Skeletal muscle cell (primary cell): ENCODE measurements around the gene MOB1A.
"Not testable (repeated sequence)": the region's sequence is repeated elsewhere in the genome, so short reads cannot be mapped to it uniquely, and the experiment has no call there.

Experiments
- DNase-seq: peaks from one replicate; pipeline ENCODE4 v3.0.0-alpha.2; 2010; ENCODE audit warnings: low read depth
- H3K4me3 ChIP-seq: 2 replicates; pipeline ENCODE4 v1.5.1; 2011; ENCODE audit warnings: low read depth, mild to moderate bottlenecking, control low read depth, low read length, moderate library complexity

Gene MOB1A

DNA sequence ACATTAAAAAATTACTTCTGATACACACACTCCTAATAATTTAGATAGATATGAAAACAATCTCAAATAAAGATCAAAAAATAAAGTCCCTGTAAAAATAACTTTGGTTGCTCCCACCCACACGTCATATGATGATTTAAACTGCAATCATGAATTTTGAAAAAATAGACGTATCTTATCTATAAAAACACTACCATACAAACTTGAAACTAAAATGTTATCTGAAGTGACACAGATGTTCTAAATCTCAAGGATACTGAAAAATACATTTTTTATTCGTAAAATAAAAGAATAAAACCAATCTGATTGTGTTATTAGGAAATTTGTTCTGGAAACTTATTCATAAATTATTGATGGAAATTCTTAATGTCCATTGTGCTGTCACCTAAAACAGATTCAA lies 22.8 kb downstream of the MOB1A start:
- H3K4me3 ChIP-seq = no peak overlapping the region
- DNase-seq = no peak

DNA sequence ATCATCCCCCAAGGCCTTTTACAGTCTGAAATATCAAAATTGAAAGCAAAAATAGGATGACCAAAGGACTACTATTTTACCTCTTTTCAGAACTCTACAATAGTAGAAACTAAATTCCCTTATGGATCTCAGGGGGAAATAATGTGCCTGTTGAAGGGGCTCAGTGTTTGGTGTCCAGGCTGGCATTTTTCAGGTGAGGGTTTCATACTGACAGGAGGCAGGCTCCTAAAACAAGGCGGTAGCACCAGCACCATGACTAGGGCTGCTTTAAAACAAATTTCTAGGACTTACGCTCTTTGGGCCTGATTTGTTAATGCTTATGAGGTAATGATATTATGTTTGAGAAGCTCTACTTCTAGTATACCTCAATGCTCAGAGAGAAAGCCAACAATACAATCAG lies 25.7 kb downstream of the MOB1A start:
- no peak for DNase-seq

GRCh38 chr2:74149570-74150319 lies 28.9 kb downstream of the MOB1A start:
- no peak overlapping the region for H3K4me3 ChIP-seq
- no peak for DNase-seq

More for the DNA sequence above, 25.7 kb downstream of the MOB1A start:
- no peak overlapping the region for H3K4me3 ChIP-seq

- H3K4me3 ChIP-seq = no peak overlapping the region
- no peak for DNase-seq
Observed at GRCh38 chr2:74149247-74149525, 29.5 kb downstream of the MOB1A start.

- no peak for DNase-seq
- H3K4me3 ChIP-seq = peak overlapping the region; percentile 73
Observed at GRCh38 chr2:74148457-74149246, 30.0 kb downstream of the MOB1A start.

DNA sequence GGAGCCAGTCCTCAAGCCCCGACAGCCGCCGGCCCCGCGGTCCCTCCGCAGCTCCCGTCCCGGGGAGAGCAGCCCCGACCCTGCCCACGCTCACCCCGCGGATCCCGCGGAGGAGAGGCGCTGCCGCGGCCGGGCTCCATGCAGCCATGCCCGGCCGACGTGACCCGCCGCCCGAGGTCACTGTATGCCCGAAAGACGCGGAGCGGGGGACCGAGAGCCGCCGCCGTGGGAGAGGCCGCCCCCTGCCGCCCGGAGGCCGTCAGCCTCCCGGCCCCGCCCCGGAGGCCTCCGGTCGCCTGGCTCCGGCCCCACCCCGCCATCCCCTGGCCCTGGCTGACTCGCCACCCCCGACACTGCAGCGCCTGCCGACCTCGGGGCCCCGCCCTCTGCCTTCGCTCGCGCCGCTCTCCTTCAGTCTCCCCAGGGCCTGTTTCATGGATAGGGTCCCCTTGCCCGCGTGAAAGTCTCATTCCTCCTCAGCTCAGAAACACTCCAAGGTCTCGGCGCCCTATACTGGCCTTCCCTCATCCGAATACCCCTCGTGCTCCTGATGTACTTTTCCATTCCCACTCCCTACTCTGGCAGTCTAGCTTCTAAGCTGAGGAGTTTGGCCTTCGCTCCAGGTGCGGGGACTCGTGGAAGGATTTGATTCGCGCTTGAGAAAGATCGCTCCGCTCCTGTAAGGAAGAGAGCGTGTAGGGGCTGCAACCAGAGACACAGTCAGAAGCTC lies 30.8 kb downstream of the MOB1A start, which contains the start of gene BOLA3:
TSS of gene BOLA3 (minus strand) at position 186 of the 730 bp plus-strand sequence. CDS start at position 148, 38 bp downstream.
- peak within 1 kb of the TSS; percentile 73 for H3K4me3 ChIP-seq
- DNase-seq = no peak

- peak overlapping the region; percentile 73 for H3K4me3 ChIP-seq
- no peak for DNase-seq
Observed at GRCh38 chr2:74146929-74147726, 31.6 kb downstream of the MOB1A start.

- DNase-seq = no peak
- H3K4me3 ChIP-seq = no peak overlapping the region
Observed at GRCh38 chr2:74142340-74142739, 36.3 kb downstream of the MOB1A start.

- DNase-seq = no peak
- H3K4me3 ChIP-seq = no peak overlapping the region
Observed at GRCh38 chr2:74138600-74139323, 39.9 kb downstream of the MOB1A start.

GRCh38 chr2:74137651-74138599 lies 40.8 kb downstream of the MOB1A start:
- DNase-seq = no peak
- H3K4me3 ChIP-seq = no peak overlapping the region

GRCh38 chr2:74131901-74132300 lies 46.8 kb downstream of the MOB1A start:
- no peak overlapping the region for H3K4me3 ChIP-seq
- no peak for DNase-seq

DNA sequence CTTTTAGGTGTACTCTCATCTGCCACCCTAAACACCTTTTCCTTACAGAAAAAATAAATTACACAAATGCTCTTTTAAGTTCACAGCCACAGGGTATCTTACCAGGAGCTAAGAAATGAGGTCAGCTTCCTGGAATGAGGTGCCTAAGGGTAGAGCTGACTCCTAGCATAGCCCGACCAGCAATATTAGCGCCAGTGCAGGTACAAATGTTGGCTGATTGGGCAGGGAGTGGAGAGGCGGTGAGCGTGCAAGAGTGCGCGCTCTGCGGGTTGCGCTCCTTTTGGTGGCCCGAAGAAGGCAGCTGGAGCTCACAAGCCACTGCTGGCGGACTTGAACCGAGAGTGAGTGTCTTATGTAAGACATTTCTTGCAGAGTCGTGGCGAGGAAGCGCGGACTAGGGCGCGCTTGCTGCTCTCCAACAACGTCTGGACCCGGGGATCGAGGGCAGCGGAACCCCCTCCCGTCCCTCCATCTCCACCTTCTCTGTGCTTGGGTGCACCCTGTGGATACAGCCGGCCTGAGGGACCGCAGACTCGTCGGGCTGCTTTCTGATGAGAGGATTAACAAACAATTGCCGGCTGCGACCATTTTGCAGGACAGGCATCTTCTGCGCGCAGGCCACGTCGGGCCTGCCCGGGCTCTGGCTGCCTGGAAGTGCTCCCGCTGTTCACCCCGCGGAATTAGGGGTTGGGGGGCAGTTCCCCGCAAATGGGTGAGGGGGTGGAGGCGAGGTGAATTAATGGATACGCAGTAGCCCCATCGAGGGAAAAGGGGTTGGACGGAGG lies 48.3 kb downstream of the MOB1A start:
- no peak for DNase-seq
- no peak overlapping the region for H3K4me3 ChIP-seq

GRCh38 chr2:74128206-74128605 lies 50.5 kb downstream of the MOB1A start:
- DNase-seq = no peak
- no peak overlapping the region for H3K4me3 ChIP-seq

GRCh38 chr2:74123955-74124354 lies 54.7 kb downstream of the MOB1A start:
- not testable (repeated sequence) for H3K4me3 ChIP-seq, DNase-seq

DNA sequence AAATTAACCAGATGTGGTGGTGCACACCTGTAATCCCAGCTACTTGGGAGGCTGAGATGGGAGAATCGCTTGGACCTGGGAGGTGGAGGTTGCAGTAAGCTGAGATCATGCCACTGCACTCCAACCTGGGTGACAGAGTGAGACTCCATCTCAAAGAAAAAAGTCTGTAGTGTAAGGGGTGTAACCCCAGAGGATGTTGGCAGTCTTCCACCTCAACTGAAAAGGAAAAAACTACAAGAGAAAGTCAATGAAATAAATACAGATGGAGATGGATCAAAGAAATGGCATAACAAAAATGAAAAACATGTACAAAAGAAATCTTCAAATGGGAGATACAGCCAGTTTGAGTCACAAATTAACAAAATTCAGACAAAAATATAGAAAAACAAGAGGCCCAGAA lies 56.8 kb downstream of the MOB1A start:
- not testable (repeated sequence) for H3K4me3 ChIP-seq, DNase-seq

- peak; percentile 39 for DNase-seq
- H3K4me3 ChIP-seq = peak overlapping the region; percentile 71
Observed at GRCh38 chr2:74119912-74120825, 58.5 kb downstream of the MOB1A start.
